OCI-LY7 (cell line): ENCODE measurements around the gene PCDH9. TPM values are rescaled to one million over a fixed set of nuclear protein-coding genes. Genes with fewer than 3 reads are reported as not detected.
A peak's percentile ranks its signal among the peaks of the same experiment; 100 is the strongest.

Experiments
- BruUV-seq: library from RNA; stranded (reverse); fragments of 400-500 nt; replicated peaks from 2 replicates; lab custom pipeline; 2021; lab: Mats Ljungman, UMichigan
- CTCF ChIA-PET: fragments of 300-600 bp; sonication (Branson Sonifier 250); formaldehyde crosslinking; loops from one replicate; lab custom pipeline; 2022; ENCODE audit warnings: antibody characterized with exemption; ENCODE audit not compliant: unreplicated experiment; lab: Charles Lee
- POLR2A ChIA-PET: fragments of 300-600 bp; sonication (Branson Sonifier 250); formaldehyde crosslinking; loops from one replicate; lab custom pipeline; 2022; ENCODE audit warnings: antibody characterized with exemption; lab: Charles Lee
- DNase-seq: peaks from one replicate; pipeline ENCODE4 v3.0.0-alpha.2; 2015; ENCODE audit warnings: low spot score
- H2AFZ ChIP-seq: fragments of 200-600 bp; sonication (generic), shearing (Covaris generic); 2 replicates; pipeline ENCODE4 v1.6.1; 2014; ENCODE audit warnings: mild to moderate bottlenecking, antibody characterized with exemption, low read length, moderate library complexity
- H3K27ac ChIP-seq: fragments of 200-600 bp; sonication (generic); 2 replicates; pipeline ENCODE4 v1.5.1; 2014; ENCODE audit warnings: mixed run types, low read depth, mild to moderate bottlenecking, moderate library complexity, low read length, inconsistent platforms; ENCODE audit not compliant: poor library complexity, severe bottlenecking
- H3K36me3 ChIP-seq: fragments of 200-600 bp; sonication (generic); 2 replicates; pipeline ENCODE4 v1.6.1; 2014; ENCODE audit warnings: mild to moderate bottlenecking, antibody characterized with exemption, low read length, moderate library complexity, mixed read lengths; ENCODE audit not compliant: insufficient read depth
- H3K4me1 ChIP-seq: fragments of 200-600 bp; sonication (generic); 2 replicates; pipeline ENCODE4 v1.5.1; 2014; ENCODE audit warnings: mild to moderate bottlenecking, low read length; ENCODE audit not compliant: insufficient read depth, poor library complexity, severe bottlenecking
- H3K4me2 ChIP-seq: fragments of 200-600 bp; sonication (generic); 2 replicates; pipeline ENCODE4 v1.6.1; 2014; ENCODE audit warnings: mild to moderate bottlenecking, low read length
- H3K4me3 ChIP-seq: fragments of 200-600 bp; sonication (generic); 2 replicates; pipeline ENCODE4 v1.5.1; 2014; ENCODE audit warnings: mild to moderate bottlenecking, low read depth, low read length; ENCODE audit not compliant: poor library complexity, severe bottlenecking
- H3K79me2 ChIP-seq: fragments of 200-600 bp; sonication (generic); 2 replicates; pipeline ENCODE4 v1.6.1; 2016; ENCODE audit warnings: low read depth, mild to moderate bottlenecking, low read length, moderate library complexity, mixed read lengths; ENCODE audit not compliant: insufficient read depth
- H3K9me2 ChIP-seq: fragments of 200-600 bp; sonication (generic); 2 replicates; pipeline ENCODE4 v1.6.1; 2016; ENCODE audit warnings: mild to moderate bottlenecking, low read length, mixed read lengths; ENCODE audit not compliant: insufficient read depth
- H3K9me3 ChIP-seq: fragments of 200-600 bp; sonication (generic); 2 replicates; pipeline ENCODE4 v1.6.1; 2014; ENCODE audit warnings: mild to moderate bottlenecking, mixed run types, low read length, mixed read lengths
- H4K20me1 ChIP-seq: fragments of 200-600 bp; sonication (generic); 2 replicates; pipeline ENCODE4 v1.6.1; 2014; ENCODE audit warnings: mild to moderate bottlenecking, antibody characterized with exemption, low read length, moderate library complexity, mixed read lengths; ENCODE audit not compliant: insufficient read depth
- EZH2phosphoT487 ChIP-seq: fragments of 200-600 bp; sonication (generic); IDR thresholded peaks from 2 replicates; pipeline ENCODE4 v1.6.1; 2018; ENCODE audit warnings: low read depth, borderline replicate concordance, mild to moderate bottlenecking, mixed run types, antibody characterized with exemption, low read length, moderate library complexity, mixed read lengths
- intact Hi-C: fragments of 100-400 bp; cut with micrococcal nuclease; formaldehyde crosslinking; loops from one replicate; pipeline ENCODE4 v1.10.0; 2022; ENCODE audit not compliant: unreplicated experiment
- total RNA-seq, 2 experiments: library from RNA; depleted of rRNA in 1 of 2; stranded (reverse); fragments of >200 nt in 1 of 2; shearing (Covaris generic) in 1 of 2; gene quantifications; 2 replicates each; pipeline ENCODE4 v1.2.3, GENCODE V29; 2014 to 2022
- TF ChIP-seq, protein P1 (sequence below): fragments of 200-600 bp; sonication (generic); conservative IDR thresholded peaks from 2 replicates; pipeline ENCODE4 v1.5.1; 2014; ENCODE audit warnings: mild to moderate bottlenecking, antibody characterized with exemption, low read length, moderate library complexity, mixed read lengths

PCDH9 gene
- total RNA-seq, 2 experiments from 2014 or later: 20.1 to 26.0 TPM

DNA sequence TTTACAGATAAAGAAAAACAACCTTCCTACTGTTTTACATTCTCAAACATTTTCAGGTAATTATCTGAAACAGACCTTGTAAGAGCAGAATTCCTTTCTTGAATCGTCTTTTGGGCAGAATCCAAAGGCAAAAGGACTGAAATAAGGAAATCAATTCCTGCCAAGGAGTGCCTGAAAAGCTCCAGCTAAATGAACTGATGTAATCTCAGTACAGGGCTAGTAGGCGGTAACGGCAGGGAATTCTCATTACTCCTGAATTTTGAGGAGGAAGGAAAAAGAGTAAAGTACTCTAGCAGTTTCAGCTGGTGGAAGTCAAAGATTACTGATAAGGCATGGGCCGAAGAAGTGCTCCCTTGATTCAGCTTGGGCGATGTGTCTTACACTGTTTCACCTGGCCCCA lies 168.4 kb downstream of the PCDH9 start:
- no peak for DNase-seq
- no peaks in the 10 kb centered on the region for H3K9me2 ChIP-seq
- intact Hi-C loops: no loop called here
- no peaks in the 10 kb centered on the region for H3K79me2 ChIP-seq
- no peak overlapping the region for H3K4me2 ChIP-seq
- POLR2A ChIA-PET: interaction anchor here (0.6 to 1.2 kb wide), 3 partner anchors 13 to 208 kb away, joined by 3 to 7 read pairs (median 3); no protein-coding TSS in a partner anchor
- H3K27ac ChIP-seq: no peak overlapping the region
- no peaks in the 10 kb centered on the region for H3K36me3 ChIP-seq
- no TSS peak for BruUV-seq
- no peak for TF ChIP-seq EZH2phosphoT487
- TF ChIP-seq, protein P1, sequence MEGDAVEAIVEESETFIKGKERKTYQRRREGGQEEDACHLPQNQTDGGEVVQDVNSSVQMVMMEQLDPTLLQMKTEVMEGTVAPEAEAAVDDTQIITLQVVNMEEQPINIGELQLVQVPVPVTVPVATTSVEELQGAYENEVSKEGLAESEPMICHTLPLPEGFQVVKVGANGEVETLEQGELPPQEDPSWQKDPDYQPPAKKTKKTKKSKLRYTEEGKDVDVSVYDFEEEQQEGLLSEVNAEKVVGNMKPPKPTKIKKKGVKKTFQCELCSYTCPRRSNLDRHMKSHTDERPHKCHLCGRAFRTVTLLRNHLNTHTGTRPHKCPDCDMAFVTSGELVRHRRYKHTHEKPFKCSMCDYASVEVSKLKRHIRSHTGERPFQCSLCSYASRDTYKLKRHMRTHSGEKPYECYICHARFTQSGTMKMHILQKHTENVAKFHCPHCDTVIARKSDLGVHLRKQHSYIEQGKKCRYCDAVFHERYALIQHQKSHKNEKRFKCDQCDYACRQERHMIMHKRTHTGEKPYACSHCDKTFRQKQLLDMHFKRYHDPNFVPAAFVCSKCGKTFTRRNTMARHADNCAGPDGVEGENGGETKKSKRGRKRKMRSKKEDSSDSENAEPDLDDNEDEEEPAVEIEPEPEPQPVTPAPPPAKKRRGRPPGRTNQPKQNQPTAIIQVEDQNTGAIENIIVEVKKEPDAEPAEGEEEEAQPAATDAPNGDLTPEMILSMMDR: no peak
- no peak overlapping the region for H3K4me3 ChIP-seq
- peaks cover 9% of the 10 kb centered on the region for H3K4me1 ChIP-seq
- no peaks in the 10 kb centered on the region for H3K9me3 ChIP-seq
- CTCF ChIA-PET: no interaction called here
- peak overlapping the region; percentile 72; the same call in 1 of the 2 replicates for H2AFZ ChIP-seq
- H4K20me1 ChIP-seq: no peaks in the 10 kb centered on the region

DNA sequence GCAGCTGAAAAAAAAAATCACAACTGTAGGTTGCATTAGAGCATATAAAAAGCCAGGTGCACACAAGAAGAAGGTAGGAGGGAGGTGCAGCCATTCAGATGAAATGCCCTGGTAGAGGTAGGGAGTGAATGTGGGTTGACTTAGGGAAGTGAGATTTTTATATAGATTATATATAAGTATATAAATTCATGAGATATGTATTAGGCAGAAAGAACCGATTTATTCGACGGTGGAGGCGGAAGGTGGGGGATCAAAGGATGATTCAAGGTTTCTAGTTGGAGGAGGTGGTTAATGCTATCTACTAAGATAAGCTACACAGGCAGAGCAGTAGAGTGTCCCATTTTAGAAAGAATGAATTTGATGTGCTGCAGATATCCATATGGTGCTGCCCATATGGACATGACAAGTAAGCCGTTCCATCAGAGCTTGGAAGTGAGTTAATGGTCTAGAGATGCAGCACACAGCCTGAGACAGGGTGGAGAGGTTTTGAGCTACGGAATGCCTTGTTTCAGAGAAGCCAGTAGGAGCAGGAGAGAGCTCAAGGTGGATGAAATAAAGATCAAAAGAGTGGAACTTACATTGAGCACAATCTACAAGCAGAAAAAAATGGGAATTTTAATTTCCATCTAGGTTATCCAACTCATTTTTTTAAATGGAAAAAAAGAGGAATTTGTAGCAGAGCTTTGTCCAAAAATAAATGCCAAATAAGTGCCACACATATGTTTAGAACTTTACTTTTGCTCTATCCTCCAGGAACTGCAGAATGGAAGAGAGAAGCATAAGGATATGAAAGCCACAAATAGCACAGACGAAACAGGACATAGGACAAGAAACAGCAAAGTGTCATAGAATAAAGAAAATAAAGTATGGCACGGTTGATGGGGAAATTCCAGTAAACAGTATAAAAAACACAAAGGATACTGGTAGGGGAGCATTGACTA lies 177.3 kb downstream of the PCDH9 start:
- CTCF ChIA-PET: no interaction called here
- intact Hi-C loops: no loop called here

More for the DNA sequence above, 177.3 kb downstream of the PCDH9 start:
- no peak overlapping the region for H3K27ac ChIP-seq
- no peaks in the 10 kb centered on the region for H3K9me3 ChIP-seq
- no peaks in the 10 kb centered on the region for H3K36me3 ChIP-seq
- H3K4me2 ChIP-seq: no peak overlapping the region
- no peak for TF ChIP-seq EZH2phosphoT487
- TF ChIP-seq, protein P1: no peak
- H3K9me2 ChIP-seq: no peaks in the 10 kb centered on the region
- H3K79me2 ChIP-seq: no peaks in the 10 kb centered on the region
- POLR2A ChIA-PET: interaction anchor here (0.5 to 1.6 kb wide), 7 partner anchors 9 to 1084 kb away, joined by 3 to 7 read pairs (median 3); no protein-coding TSS in a partner anchor
- no peaks in the 10 kb centered on the region for H4K20me1 ChIP-seq
- no peak overlapping the region for H3K4me3 ChIP-seq
- no TSS peak for BruUV-seq
- DNase-seq: no peak
- peaks cover 9% of the 10 kb centered on the region for H3K4me1 ChIP-seq
- no peak overlapping the region for H2AFZ ChIP-seq
